HT1080 (cell line): ENCODE results near the gene GNAT1. TPM values are rescaled to one million over a fixed set of nuclear protein-coding genes. Genes with fewer than 3 reads are reported as not detected.
"Not testable (repeated sequence)": the region's sequence is repeated elsewhere in the genome, so short reads cannot be mapped to it uniquely, and the experiment has no call there.

Experiments used
- DNase-seq: peaks from one replicate; pipeline ENCODE4 v3.0.0-alpha.2; 2015; ENCODE audit warnings: low read depth
- small RNA-seq: library from RNA; depleted of rRNA; stranded (forward); fragments of <200 nt; gene quantifications from one replicate; pipeline ENCODE3, GENCODE V24; 2014
- total RNA-seq: library from RNA; depleted of rRNA; stranded (reverse); fragments of >200 nt; shearing (Covaris generic); gene quantifications from 2 replicates; pipeline ENCODE4 v1.2.3, GENCODE V29; 2014; rRNA removed

Gene GNAT1
- total RNA-seq, 1 experiment from 2014 or later, result not detected

GRCh38 chr3:50237754-50238548, 46.5 kb downstream of the GNAT1 start:
- peak; percentile 92 for DNase-seq

GRCh38 chr3:50238549-50239026, 47.2 kb downstream of the GNAT1 start:
- no peak for DNase-seq

- DNase-seq, result no peak
These were observed 48.2 kb downstream of the GNAT1 start for GRCh38 chr3:50239649-50240048.

GRCh38 chr3:50241163-50241562, 49.8 kb downstream of the GNAT1 start:
- DNase-seq, result no peak

GRCh38 chr3:50241713-50242380, 50.4 kb downstream of the GNAT1 start:
- DNase-seq, result no peak

- DNase-seq, result no peak
These were observed 51.0 kb downstream of the GNAT1 start for GRCh38 chr3:50242381-50242770.

GRCh38 chr3:50242851-50243542, 51.6 kb downstream of the GNAT1 start:
- DNase-seq, result peak; percentile 65

DNA sequence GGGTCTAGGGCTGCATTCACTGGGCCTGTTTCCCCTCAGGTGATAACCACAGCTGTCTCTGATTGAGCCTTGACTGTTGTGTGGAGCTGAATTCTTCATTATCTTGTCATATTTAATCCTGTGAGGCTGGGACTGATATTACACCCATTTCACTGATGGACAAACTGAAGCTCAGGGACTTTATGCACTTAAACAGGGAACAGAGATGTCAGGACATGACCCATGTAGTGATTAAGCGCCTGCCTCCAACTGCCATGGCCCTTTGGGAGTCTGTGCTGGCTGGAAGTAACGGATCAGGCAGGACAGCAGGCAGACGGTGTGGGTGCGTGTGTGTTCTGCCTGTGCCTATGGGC, 52.1 kb downstream of the GNAT1 start:
- no peak for DNase-seq

GRCh38 chr3:50244813-50245212, 53.4 kb downstream of the GNAT1 start:
- DNase-seq, result not testable (repeated sequence)

DNA sequence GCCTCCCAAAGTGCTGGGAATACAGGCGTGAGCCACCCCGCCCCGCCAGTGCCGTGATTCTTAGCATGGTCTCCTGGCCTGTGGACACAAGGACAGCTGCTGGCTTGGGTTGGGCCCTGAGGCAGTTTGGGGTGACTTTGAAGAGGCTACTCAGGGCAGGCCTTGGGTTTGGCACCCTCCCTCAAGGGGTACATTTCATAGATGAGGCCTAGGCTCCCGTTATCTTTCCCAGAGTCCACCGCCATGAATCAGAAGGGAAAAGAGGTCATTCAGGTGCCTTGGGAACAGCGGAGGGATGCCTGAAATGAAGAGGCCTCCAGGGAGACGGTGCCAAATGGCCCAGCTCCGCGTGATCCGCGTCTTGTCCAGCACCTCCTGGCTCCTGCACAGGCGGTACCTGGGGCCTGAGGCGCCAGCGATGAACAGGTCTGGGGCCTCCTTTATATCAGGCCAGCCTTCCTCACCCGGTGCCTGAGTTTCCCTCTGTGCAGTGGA, 53.9 kb downstream of the GNAT1 start:
- no peak for DNase-seq

DNA sequence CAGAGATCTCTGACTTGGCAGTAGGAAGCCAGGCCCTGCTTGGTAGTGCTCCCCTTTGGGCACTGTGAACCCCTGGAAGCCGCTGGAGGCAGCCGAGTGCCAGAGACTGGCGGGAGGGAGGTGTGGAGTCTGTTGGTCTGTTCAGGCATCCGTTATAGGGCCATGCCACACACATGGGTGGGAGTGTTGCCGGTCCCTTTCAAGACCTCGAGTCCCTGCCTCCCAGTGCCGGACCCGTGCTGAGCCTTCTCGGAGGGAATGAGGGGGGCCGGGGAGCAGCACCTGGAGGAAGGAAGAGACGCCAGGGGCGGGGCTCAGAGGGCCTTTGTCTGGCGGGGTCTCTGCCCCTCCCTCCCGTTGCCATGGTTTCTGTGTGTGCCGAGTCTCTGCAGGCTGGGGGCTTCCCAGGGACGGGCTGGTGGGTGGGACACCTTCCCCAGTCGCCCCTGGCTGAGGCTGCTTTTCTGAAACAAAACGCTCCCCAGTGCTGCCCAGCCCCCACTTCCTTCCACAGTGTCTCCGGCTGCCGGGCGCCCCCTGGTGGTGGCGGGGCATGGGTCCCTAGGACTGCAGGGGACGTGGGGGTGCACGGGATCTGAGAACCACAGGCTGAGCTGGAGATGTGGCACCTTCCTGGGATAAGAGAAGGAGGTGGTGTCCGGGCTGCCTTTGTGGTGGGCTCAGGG, 54.6 kb downstream of the GNAT1 start:
- no peak for DNase-seq

DNA sequence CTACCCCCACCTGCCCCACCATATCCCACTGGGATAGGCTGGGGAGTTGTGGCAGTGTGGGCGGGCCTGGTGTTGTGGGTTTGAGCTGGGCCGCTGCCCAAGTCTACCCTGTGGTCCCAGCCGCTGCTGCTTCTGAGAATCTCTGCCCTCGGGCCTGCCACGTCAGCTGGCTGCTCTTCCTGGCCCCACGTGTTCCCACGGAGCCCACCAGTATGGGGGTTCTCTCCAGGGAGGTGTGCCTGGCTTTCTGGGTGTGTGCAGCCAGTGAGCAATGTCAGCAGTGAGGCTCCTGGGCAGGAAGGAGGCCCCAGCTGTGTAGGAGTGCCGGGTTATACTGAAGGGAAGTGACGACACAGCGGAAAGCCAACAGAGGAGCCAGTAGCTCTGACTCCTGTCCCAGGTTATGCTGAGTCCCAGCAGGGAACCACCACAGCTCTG, 55.1 kb downstream of the GNAT1 start:
- DNase-seq, result peak; percentile 99

Small RNA genes within 50 kb of the gene (small RNA-seq; reads per million reads assigned to genes)
- gene MIR566 (not detected), gene MIR5787 (not detected)

Other genes starting within 250 kb of the GNAT1 start
- gene RBM5, start 102.7 kb upstream of the GNAT1 start, total RNA-seq, result 54.7 and 65.5 TPM in 2 replicates
- 45.7 and 48.6 TPM in 2 replicates for gene SEMA3F, start 36.3 kb upstream of the GNAT1 start, total RNA-seq
- gene SLC38A3, start 13.7 kb downstream of the GNAT1 start, total RNA-seq, result 2.2 TPM in 1 of 2 replicates, not detected in the other
- gene GNAI2, start 44.6 kb downstream of the GNAT1 start, total RNA-seq, result 304 and 403 TPM in 2 replicates
- gene SEMA3B, start 77.5 kb downstream of the GNAT1 start, total RNA-seq, result 4.0 and 5.0 TPM in 2 replicates
- not detected in 2 replicates for gene LSMEM2, start 87.5 kb downstream of the GNAT1 start, total RNA-seq
- gene IFRD2, start 100.8 kb downstream of the GNAT1 start, total RNA-seq, result 168 and 172 TPM in 2 replicates
- 10.4 and 11.6 TPM in 2 replicates for gene HYAL3, start 107.8 kb downstream of the GNAT1 start, total RNA-seq
- gene NAA80, start 107.8 kb downstream of the GNAT1 start, total RNA-seq, result 13.1 and 23.5 TPM in 2 replicates
- gene HYAL1, start 112.0 kb downstream of the GNAT1 start, total RNA-seq, result 0.40 and 0.43 TPM in 2 replicates
- 91.6 and 97.5 TPM in 2 replicates for gene HYAL2, start 131.1 kb downstream of the GNAT1 start, total RNA-seq
- gene TUSC2, start 136.6 kb downstream of the GNAT1 start, total RNA-seq, result 40.6 and 53.3 TPM in 2 replicates
- gene RASSF1, start 149.2 kb downstream of the GNAT1 start, total RNA-seq, result 12.5 and 15.0 TPM in 2 replicates
- gene ZMYND10, start 154.1 kb downstream of the GNAT1 start, total RNA-seq, result 1.4 and 2.8 TPM in 2 replicates
- 47.5 and 57.4 TPM in 2 replicates for gene NPRL2, start 159.2 kb downstream of the GNAT1 start, total RNA-seq
- 63.2 and 69.0 TPM in 2 replicates for gene CYB561D2, start 159.3 kb downstream of the GNAT1 start, total RNA-seq
- gene TMEM115, start 167.9 kb downstream of the GNAT1 start, total RNA-seq, result 75.7 and 90.1 TPM in 2 replicates